Kidney (tissue), 14 donors: ENCODE results near the gene HAUS6. TPM values are rescaled to one million over a fixed set of nuclear protein-coding genes. Genes with fewer than 3 reads are reported as not detected.
A peak's percentile ranks its signal among the peaks of the same experiment; 100 is the strongest.

Source experiments
- DNase-seq, 5 donors: peaks; one replicate each; pipeline ENCODE4 v3.0.0-alpha.2; 2013 to 2020
- FAIRE-seq: peaks from 2 replicates; lab custom pipeline; 2012; peaks lifted over from hg19 to GRCh38; lab: Jason Lieb, UNC
- H3K27ac ChIP-seq, 2 donors: one replicate each; pipeline ENCODE4 v1.7.0; 2013; ENCODE audit warnings: low read depth in 2 of 2, low read length in 2 of 2, inconsistent platforms in 1 of 2
- H3K27me3 ChIP-seq: one replicate; pipeline ENCODE4 v1.7.1; 2013; ENCODE audit warnings: low read length, inconsistent platforms; ENCODE audit not compliant: control insufficient read depth, insufficient read depth
- H3K36me3 ChIP-seq, 3 donors: one replicate each; pipeline versions ENCODE4 v1.7.0 to v1.7.1; 2013; ENCODE audit warnings: low read length in 3 of 3, control low read depth in 1 of 3, inconsistent platforms in 1 of 3; ENCODE audit not compliant: insufficient read depth in 3 of 3, control insufficient read depth in 2 of 3
- H3K4me1 ChIP-seq, 3 donors: one replicate each; pipeline versions ENCODE4 v1.7.0 to v1.7.1; 2013; ENCODE audit warnings: low read length in 3 of 3, inconsistent platforms in 1 of 3, low read depth in 1 of 3; ENCODE audit not compliant: control insufficient read depth in 2 of 3, insufficient read depth in 2 of 3
- H3K4me3 ChIP-seq, 3 donors: one replicate each; pipeline versions ENCODE4 v1.7.0 to v1.8.1; 2013; ENCODE audit warnings: low read length in 3 of 3, control low read depth in 1 of 3, inconsistent platforms in 1 of 3
- H3K9ac ChIP-seq, 3 donors: one replicate each; pipeline versions ENCODE4 v1.7.0 to v1.7.1; 2013; ENCODE audit warnings: low read length in 3 of 3, control low read depth in 1 of 3, inconsistent platforms in 1 of 3
- H3K9me3 ChIP-seq, 3 donors: one replicate each; pipeline versions ENCODE4 v1.7.0 to v1.7.1; 2013; ENCODE audit warnings: low read length in 3 of 3, control low read depth in 1 of 3, inconsistent platforms in 1 of 3; ENCODE audit not compliant: control insufficient read depth in 2 of 3, insufficient read depth in 1 of 3
- CTCF ChIP-seq: IDR thresholded peaks from 3 replicates; pipeline ENCODE4 v1.5.1; 2012; ENCODE audit warnings: mild to moderate bottlenecking, moderate library complexity, borderline replicate concordance; ENCODE audit not compliant: insufficient read depth; ENCODE audit errors: extremely low read depth
- intact Hi-C: fragments of 100-400 bp; cut with DNase I; formaldehyde crosslinking; loops from one replicate; pipeline ENCODE4 v1.11.1; 2022
- polyA plus RNA-seq: library from polyadenylated mRNA; stranded (reverse); fragments of 350-450 nt; fragmentation: Illumina TruSeq; extraction: RNeasy Lipid Tissue Mini Kit (QIAGEN cat#74804); gene quantifications from one replicate; pipeline ENCODE4 v1.2.3, GENCODE V29; 2014; ENCODE audit warnings: low read depth, low replicate concordance; ENCODE audit not compliant: insufficient read depth
- total RNA-seq: library from RNA; stranded (reverse); fragmentation: NEBNext Ultra II Directional; extraction: Animal tissue kit (Norgen Biotek cat#: 25700); gene quantifications from one replicate; pipeline ENCODE4 v1.2.1, GENCODE V29; 2021
- donor health status: control.
- donor health status: control.
- donor health status: control.
- donor health status: control.
- donor health status: control.
- donor health status: DM: yes; HTN: yes; CAD: no.
- donor health status: Normal renal cell carcinoma (clear cell type).

Gene HAUS6
- total and polyA plus RNA-seq, 2 donors from 2014 or later: 1.9 to 7.8 TPM

DNA sequence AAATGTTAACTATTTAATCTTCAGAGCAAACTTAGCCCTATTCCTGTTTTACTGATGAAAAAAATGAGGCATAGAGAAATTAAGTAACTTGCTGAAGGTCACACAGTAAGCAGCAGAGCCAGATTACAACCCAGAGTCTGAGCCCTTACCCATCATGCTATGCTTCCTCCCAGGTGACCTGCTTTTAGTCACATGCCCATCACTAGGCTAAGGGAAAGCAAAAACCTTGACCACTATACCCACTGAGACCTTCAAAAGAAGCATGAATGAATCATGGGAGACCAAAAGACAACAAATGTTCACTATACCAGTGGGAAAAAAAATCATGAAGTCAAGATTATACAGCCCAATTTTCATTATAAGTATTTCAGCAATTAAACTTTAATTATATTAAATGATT lies 5.3 kb upstream of the HAUS6 start:
- Histone ChIP-seq H3K9me3 (no peaks in the 10 kb centered on the region), H3K27ac (no peak overlapping the region), H3K36me3 (no peaks in the 10 kb centered on the region), H3K4me3 (no peak overlapping the region), H3K9ac (no peak overlapping the region), H3K27me3 (no peaks in the 10 kb centered on the region), H3K4me1 (peaks cover 0 to under 1% (median 0%) of the 10 kb centered on the region in 3 donors)
- intact Hi-C loops: no loop called here
- DNase-seq: no peak
- no peak for TF ChIP-seq CTCF
- FAIRE-seq: no peak

GRCh38 chr9:19104515-19105282 lies 2.0 kb upstream of the HAUS6 start:
- Histone ChIP-seq H3K27me3 (no peaks in the 10 kb centered on the region), H3K4me1 (peaks cover 0 to 2% (median 0%) of the 10 kb centered on the region in 3 donors), H3K9ac (no peak overlapping the region), H3K4me3 (no peak overlapping the region), H3K36me3 (no peaks in the 10 kb centered on the region), H3K9me3 (no peaks in the 10 kb centered on the region), H3K27ac (no peak overlapping the region)
- no peak for FAIRE-seq
- TF ChIP-seq CTCF: no peak
- DNase-seq: peak in 4 of 5 donors; percentile 35 to 72 (median 61)
- intact Hi-C loops: no loop called here

DNA sequence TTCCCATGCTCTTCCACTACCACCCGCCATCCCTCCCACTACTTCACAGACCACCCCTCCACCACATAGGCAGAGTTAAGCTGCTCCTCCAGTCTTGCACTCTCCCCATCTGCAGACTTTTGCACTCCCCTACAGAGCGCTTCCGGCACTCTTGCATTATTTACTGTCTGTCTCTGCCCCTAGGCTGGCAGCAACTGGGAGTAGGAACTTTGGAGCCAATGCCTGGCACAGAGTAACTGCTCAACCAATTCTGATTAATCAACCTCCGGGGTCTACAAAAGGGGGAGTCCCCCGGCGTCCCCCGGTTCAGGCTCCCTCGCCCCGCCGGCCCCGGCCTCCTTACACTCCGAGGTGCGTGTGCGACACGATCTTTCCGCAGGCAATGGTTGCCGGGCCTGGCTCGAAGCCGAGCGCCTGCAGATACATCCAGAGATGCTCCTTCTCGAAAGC lies 498 bp downstream of the HAUS6 start:
- Histone ChIP-seq H3K27me3 (no peaks in the 10 kb centered on the region), H3K9me3 (no peaks in the 10 kb centered on the region), H3K36me3 (no peaks in the 10 kb centered on the region), H3K9ac (peak overlapping the region; percentile 61 to 97 (median 63)), H3K27ac (no peak overlapping the region), H3K4me1 (peaks cover 0 to 2% (median 0%) of the 10 kb centered on the region in 3 donors), H3K4me3 (peak overlapping the region; percentile 95 to 100 (median 97))
- no peak for TF ChIP-seq CTCF
- DNase-seq: peak; percentile 41 to 78 (median 60)
- intact Hi-C loops: no loop called here
- no peak for FAIRE-seq
